GM18505 (cell line): Measurements from ENCODE around the gene SELL.
"Not testable (repeated sequence)": the region's sequence is repeated elsewhere in the genome, so short reads cannot be mapped to it uniquely, and the experiment has no call there.

ENCODE experiments used
- ATAC-seq: cut with Tn5 transposase; IDR thresholded peaks from one replicate; pipeline ENCODE4 v1.9.1; 2021; ENCODE audit not compliant: unreplicated experiment
- POLR2A ChIP-seq: IDR thresholded peaks from 4 replicates; pipeline ENCODE4 v1.6.1; 2011; ENCODE audit warnings: borderline replicate concordance; ENCODE audit not compliant: insufficient read depth, insufficient read length; ENCODE audit errors: extremely low read depth

SELL gene

GRCh38 chr1:169658777-169659176 is 52.6 kb downstream of the SELL start:
- ATAC-seq, result not testable (repeated sequence)

GRCh38 chr1:169653873-169654272 is 57.5 kb downstream of the SELL start:
- TF ChIP-seq POLR2A, result no peak
- ATAC-seq, result no peak

- TF ChIP-seq POLR2A, result no peak
- ATAC-seq, result no peak
Measured at GRCh38 chr1:169651035-169651434, 60.4 kb downstream of the SELL start.

GRCh38 chr1:169650551-169650950 is 60.9 kb downstream of the SELL start:
- no peak for ATAC-seq
- no peak for TF ChIP-seq POLR2A

- no peak for TF ChIP-seq POLR2A
- ATAC-seq, result no peak
Measured at GRCh38 chr1:169648709-169649108, 62.7 kb downstream of the SELL start.

- no peak for ATAC-seq
- TF ChIP-seq POLR2A, result no peak
Measured at GRCh38 chr1:169648187-169648586, 63.2 kb downstream of the SELL start.

GRCh38 chr1:169647512-169647911 is 63.9 kb downstream of the SELL start:
- no peak for TF ChIP-seq POLR2A
- no peak for ATAC-seq

GRCh38 chr1:169644297-169644696 is 67.1 kb downstream of the SELL start:
- no peak for ATAC-seq
- no peak for TF ChIP-seq POLR2A
